Osteocyte (in vitro differentiated cells): ENCODE measurements around the gene EDAR. TPM values are rescaled to one million over a fixed set of nuclear protein-coding genes. Genes with fewer than 3 reads are reported as not detected.

Experiments used
- DNase-seq: peaks from one replicate; pipeline ENCODE4 v3.0.0; 2021; ENCODE audit warnings: mixed read lengths; ENCODE audit not compliant: unreplicated experiment; ENCODE audit errors: extremely low spot score
- H3K27ac Mint-ChIP-seq: one replicate; pipeline ENCODE4 v1.8.0; 2021; ENCODE audit warnings: mild to moderate bottlenecking, mixed read lengths; ENCODE audit not compliant: unreplicated experiment
- H3K27me3 Mint-ChIP-seq: one replicate; pipeline ENCODE4 v1.8.0; 2021; ENCODE audit warnings: mixed read lengths; ENCODE audit not compliant: unreplicated experiment
- H3K36me3 Mint-ChIP-seq: one replicate; pipeline ENCODE4 v1.8.0; 2021; ENCODE audit warnings: mixed read lengths; ENCODE audit not compliant: unreplicated experiment
- H3K4me1 Mint-ChIP-seq: one replicate; pipeline ENCODE4 v1.8.0; 2021; ENCODE audit warnings: mixed read lengths; ENCODE audit not compliant: unreplicated experiment
- H3K4me3 Mint-ChIP-seq: one replicate; pipeline ENCODE4 v1.8.0; 2021; ENCODE audit warnings: mild to moderate bottlenecking, moderate library complexity, mixed read lengths; ENCODE audit not compliant: unreplicated experiment
- H3K9me3 Mint-ChIP-seq: one replicate; pipeline ENCODE4 v1.8.0; 2021; ENCODE audit warnings: mixed read lengths; ENCODE audit not compliant: unreplicated experiment
- CTCF ChIP-seq: fragments of 200-600 bp; sonication (generic); IDR thresholded peaks from 2 replicates; pipeline ENCODE4 v1.5.0; 2021; ENCODE audit warnings: antibody characterized with exemption, mild to moderate bottlenecking, moderate library complexity
- total RNA-seq: library from RNA; stranded (reverse); gene quantifications from 2 replicates; pipeline ENCODE4 v1.2.1, GENCODE V29; 2021

The EDAR gene
- total RNA-seq, 1 donor from 2014 or later: not detected

- H3K36me3 Mint-ChIP-seq: peaks cover 18% of the 10 kb centered on the region
- no peak for DNase-seq
- TF ChIP-seq CTCF: no peak
- no peak overlapping the region for H3K27ac Mint-ChIP-seq
- no peak overlapping the region for H3K4me3 Mint-ChIP-seq
- H3K4me1 Mint-ChIP-seq: no peaks in the 10 kb centered on the region
- H3K27me3 Mint-ChIP-seq: no peaks in the 10 kb centered on the region
- peaks cover 22% of the 10 kb centered on the region for H3K9me3 Mint-ChIP-seq
These were observed 120.1 kb downstream of the EDAR start for GRCh38 chr2:108868911-108869310.

GRCh38 chr2:108866041-108866440, 123.0 kb downstream of the EDAR start:
- Mint-ChIP-seq H3K27me3 (no peaks in the 10 kb centered on the region), H3K27ac (no peak overlapping the region), H3K4me1 (no peaks in the 10 kb centered on the region), H3K4me3 (no peak overlapping the region), H3K9me3 (peaks cover 22% of the 10 kb centered on the region), H3K36me3 (peaks cover 18% of the 10 kb centered on the region)
- TF ChIP-seq CTCF: no peak
- DNase-seq: no peak

GRCh38 chr2:108858894-108859293, 130.1 kb downstream of the EDAR start:
- Mint-ChIP-seq H3K36me3 (peaks cover 9% of the 10 kb centered on the region), H3K27me3 (no peaks in the 10 kb centered on the region), H3K4me1 (peaks cover 2% of the 10 kb centered on the region), H3K9me3 (peaks cover 13% of the 10 kb centered on the region), H3K4me3 (no peak overlapping the region), H3K27ac (no peak overlapping the region)
- TF ChIP-seq CTCF: no peak
- DNase-seq: no peak

DNA sequence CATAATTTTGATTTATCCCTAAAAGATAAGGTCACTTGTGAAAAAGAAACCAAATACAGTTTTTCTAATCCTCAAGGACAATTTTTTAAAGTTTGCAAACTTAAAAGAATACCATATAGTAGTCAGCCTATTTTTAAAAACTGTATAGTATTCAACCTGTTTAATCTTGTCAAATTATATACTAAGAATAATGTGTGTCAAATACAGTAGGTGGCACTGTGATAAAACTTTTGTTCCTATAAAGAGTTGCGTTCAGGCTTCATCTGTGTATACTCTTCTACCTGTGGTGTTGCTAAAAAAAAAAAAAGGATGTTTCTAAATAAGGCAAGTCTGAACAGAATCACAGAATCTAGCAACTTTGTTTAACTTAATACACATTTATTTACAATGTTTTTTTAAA, 133.8 kb downstream of the EDAR start:
- no peak for DNase-seq
- H3K27me3 Mint-ChIP-seq: no peaks in the 10 kb centered on the region
- peaks cover 2% of the 10 kb centered on the region for H3K4me1 Mint-ChIP-seq
- peaks cover 18% of the 10 kb centered on the region for H3K36me3 Mint-ChIP-seq
- peaks cover 13% of the 10 kb centered on the region for H3K9me3 Mint-ChIP-seq
- no peak overlapping the region for H3K27ac Mint-ChIP-seq
- TF ChIP-seq CTCF: peak; percentile 54
- no peak overlapping the region for H3K4me3 Mint-ChIP-seq

GRCh38 chr2:108854484-108854883, 134.5 kb downstream of the EDAR start:
- Mint-ChIP-seq H3K9me3 (peaks cover 6% of the 10 kb centered on the region), H3K27me3 (no peaks in the 10 kb centered on the region), H3K4me3 (no peak overlapping the region), H3K36me3 (peaks cover 19% of the 10 kb centered on the region), H3K4me1 (peaks cover 2% of the 10 kb centered on the region), H3K27ac (no peak overlapping the region)
- no peak for DNase-seq
- no peak for TF ChIP-seq CTCF
